Neural progenitor cell (in vitro differentiated cells): ENCODE data around the gene TMEM117.

Source experiments
- EZH2 ChIP-seq: fragments of 200-600 bp; sonication (generic); IDR thresholded peaks from 2 replicates; pipeline ENCODE4 v1.6.1; 2017; ENCODE audit warnings: antibody characterized with exemption, mild to moderate bottlenecking, moderate library complexity
- EZH2phosphoT487 ChIP-seq: fragments of 200-600 bp; sonication (generic); IDR thresholded peaks from 2 replicates; pipeline ENCODE4 v1.6.1; 2017; ENCODE audit warnings: antibody characterized with exemption
- TF ChIP-seq, protein P1 (sequence below): fragments of 200-600 bp; sonication (generic); IDR thresholded peaks from 2 replicates; pipeline ENCODE4 v1.5.1; 2017; ENCODE audit warnings: antibody characterized with exemption, mild to moderate bottlenecking

DNA sequence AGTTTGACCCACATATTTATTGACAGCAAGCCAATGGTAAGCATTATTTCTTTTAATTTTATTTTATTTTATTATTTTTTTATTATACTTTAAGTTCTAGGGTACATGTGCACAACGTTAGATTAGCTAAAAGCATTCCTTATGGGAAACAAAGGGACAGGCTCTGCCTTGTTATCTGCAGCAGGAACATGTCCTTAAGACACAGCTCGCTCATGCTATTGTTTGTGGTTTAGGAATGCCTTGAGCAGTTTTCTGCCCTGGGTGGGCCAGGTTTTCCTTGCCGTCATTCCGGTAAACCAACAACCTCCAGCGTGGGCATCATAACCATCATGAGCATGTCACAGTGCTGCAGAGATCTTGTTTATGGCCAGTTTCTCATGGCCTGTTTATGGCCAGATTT is 370.2 kb downstream of the TMEM117 start:
- TF ChIP-seq, protein P1, sequence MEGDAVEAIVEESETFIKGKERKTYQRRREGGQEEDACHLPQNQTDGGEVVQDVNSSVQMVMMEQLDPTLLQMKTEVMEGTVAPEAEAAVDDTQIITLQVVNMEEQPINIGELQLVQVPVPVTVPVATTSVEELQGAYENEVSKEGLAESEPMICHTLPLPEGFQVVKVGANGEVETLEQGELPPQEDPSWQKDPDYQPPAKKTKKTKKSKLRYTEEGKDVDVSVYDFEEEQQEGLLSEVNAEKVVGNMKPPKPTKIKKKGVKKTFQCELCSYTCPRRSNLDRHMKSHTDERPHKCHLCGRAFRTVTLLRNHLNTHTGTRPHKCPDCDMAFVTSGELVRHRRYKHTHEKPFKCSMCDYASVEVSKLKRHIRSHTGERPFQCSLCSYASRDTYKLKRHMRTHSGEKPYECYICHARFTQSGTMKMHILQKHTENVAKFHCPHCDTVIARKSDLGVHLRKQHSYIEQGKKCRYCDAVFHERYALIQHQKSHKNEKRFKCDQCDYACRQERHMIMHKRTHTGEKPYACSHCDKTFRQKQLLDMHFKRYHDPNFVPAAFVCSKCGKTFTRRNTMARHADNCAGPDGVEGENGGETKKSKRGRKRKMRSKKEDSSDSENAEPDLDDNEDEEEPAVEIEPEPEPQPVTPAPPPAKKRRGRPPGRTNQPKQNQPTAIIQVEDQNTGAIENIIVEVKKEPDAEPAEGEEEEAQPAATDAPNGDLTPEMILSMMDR: no peak
- TF ChIP-seq EZH2phosphoT487: no peak
- no peak for TF ChIP-seq EZH2
